T47D (cell line): ENCODE results near the gene GRM4.

ENCODE experiments used
- DNase-seq, 2 experiments: peaks; one replicate each; pipeline versions ENCODE4 v3.0.0 to v3.0.0-alpha.2; 2011 to 2012; ENCODE audit warnings: low read depth in 1 of 2, low spot score in 1 of 2
- JUND ChIP-seq: IDR thresholded peaks from 2 replicates; pipeline ENCODE4 v1.6.1; 2012; ENCODE audit warnings: low read depth
- in situ Hi-C: cut with HindIII; loops from 2 replicates; pipeline ENCODE4 v1.10.0; 2016; ENCODE audit warnings: low sequenced_read_pairs, low pct_unique_long_range_greater_than_20kb

Gene GRM4

DNA sequence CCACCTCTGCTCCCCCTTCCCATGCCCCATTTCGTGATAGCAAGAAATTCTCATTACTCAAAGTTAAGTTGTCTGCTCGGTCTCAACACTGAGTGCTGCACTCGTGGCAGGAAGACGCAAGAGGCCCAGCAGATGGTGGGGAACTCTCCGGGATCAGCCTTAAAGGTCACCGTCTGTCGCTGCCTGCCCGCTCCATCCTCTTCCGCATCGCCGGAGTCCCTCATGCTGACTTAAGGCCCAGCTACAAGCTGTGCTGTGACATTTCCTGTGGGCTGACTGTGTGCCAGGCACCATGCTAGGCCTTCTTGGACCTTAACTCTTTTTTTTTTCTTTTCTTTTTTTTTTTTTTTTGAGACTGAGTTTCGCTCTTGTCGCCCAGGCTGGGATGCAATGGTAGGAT lies 17.8 kb downstream of the GRM4 start:
- TF ChIP-seq JUND = no peak
- DNase-seq = no peak

DNA sequence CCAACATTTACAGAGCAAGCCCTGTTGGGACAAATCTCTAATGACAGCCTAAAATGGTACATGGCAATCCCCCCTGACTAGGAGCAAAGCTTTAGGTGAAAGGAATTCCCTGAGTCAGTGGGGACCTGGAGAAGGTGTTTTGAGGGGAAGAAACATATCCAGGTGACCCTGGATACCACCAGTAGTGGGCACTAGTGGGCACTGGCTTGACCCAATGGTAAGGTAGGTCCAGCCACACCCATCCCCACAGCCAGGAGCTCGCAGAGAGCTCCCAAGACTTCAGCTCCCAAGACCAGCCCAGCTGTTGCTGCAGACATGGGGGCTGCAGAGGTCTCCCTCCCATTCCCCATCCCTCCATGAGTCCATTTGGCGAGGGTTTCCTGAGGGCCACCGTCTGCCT lies 19.5 kb downstream of the GRM4 start:
- no peak for TF ChIP-seq JUND
- in situ Hi-C loops = no loop called here

More for the DNA sequence above, 17.8 kb downstream of the GRM4 start:
- in situ Hi-C loops = no loop called here

DNA sequence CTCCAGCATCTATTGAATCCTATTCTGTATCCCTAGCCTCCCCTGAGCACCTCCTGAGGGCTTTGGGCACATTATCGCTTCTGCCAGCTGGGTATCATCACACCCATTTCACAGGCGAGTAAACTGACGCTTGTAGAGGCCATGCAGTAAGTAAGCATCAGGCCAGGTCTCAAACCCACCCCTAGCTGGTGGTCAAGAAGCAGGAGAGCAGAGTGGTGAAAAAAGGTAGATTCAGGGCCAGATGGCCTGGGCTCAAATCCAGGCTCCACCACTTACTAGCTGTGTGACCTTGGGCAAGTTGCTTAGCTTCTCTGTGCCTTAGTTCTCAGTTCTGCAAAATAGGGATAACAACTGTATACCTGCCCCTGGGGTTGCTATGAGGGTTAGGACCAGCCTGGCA lies 19.9 kb downstream of the GRM4 start:
- TF ChIP-seq JUND = no peak
- DNase-seq = no peak
- in situ Hi-C loops = no loop called here

More for the DNA sequence above, 19.5 kb downstream of the GRM4 start:
- no peak for DNase-seq

DNA sequence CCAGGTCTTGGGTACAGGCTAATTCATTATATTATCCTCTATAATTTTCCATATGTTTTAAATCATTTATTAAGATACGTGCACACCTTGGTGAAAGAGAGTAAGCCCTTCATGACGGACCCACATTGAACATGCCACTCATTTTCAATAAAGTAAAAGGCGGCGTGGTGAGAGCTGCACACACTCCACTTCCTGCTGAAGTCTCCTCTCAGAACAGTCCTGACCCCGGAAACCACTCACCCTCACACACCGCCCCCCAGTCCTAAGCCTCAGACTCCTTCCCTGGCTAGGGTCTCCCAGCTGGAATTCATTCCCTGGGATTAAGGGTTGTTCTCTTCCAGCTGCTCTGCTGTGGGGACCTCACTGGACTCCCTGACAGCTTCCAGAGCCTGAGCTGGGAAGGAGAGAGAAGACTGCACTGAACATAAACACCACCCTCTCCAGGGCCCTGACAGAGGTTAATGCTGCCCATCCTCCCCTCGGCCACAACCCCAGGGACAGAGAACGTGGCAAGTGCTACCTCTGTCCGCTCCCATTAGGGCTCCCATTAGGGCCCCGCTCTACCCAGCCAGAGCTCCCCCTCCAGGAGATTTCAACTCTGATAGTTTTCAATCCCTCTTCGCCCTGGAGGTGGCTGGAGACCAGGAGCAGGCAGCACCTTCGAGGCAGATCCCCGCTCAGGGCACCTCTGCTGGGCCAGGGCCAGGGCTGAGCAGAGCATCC lies 24.8 kb downstream of the GRM4 start:
- in situ Hi-C loops = no loop called here
- no peak for DNase-seq
- TF ChIP-seq JUND = no peak

DNA sequence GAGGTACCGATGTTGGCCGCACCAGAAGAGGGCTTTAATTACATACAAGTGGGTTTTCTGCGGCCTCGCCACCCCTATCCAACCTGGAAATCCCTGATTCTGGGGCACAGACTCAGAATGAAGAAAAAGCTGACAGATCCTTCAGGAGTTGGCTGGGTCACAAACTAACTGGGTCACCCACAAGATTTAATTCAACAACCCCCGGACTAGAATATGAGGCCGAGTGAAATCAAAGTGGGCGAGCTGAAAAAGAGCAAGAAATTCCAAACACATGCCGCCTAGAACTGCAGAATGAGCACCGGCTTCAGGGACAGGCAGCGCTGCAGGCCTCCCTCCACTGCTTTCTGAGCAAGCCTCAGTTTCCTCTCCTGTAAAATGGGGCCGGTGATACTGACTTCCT lies 30.0 kb downstream of the GRM4 start:
- no peak for DNase-seq
- in situ Hi-C loops = no loop called here
- TF ChIP-seq JUND = no peak

DNA sequence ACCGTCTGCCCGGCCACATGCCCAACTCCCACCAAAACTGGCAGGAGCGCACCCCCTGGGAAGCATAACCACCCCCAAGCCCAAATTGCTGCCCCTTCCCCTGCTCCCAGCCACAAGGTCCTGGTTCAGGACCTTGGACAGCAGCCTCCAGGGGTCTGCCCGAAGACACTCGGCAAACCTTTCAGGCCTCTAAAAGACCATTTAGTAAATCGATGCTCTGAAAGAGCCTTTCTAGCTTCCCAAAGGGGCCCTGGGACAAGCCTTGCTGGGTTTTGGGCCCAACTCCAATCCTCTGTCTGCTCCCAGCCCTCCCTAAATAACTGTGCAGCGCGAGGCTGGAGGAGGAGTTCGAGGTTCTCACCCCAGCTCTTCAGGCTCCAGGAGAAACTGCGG lies 30.5 kb downstream of the GRM4 start:
- no peak for TF ChIP-seq JUND
- in situ Hi-C loops = no loop called here
- DNase-seq = peak; percentile 51 to 53

DNA sequence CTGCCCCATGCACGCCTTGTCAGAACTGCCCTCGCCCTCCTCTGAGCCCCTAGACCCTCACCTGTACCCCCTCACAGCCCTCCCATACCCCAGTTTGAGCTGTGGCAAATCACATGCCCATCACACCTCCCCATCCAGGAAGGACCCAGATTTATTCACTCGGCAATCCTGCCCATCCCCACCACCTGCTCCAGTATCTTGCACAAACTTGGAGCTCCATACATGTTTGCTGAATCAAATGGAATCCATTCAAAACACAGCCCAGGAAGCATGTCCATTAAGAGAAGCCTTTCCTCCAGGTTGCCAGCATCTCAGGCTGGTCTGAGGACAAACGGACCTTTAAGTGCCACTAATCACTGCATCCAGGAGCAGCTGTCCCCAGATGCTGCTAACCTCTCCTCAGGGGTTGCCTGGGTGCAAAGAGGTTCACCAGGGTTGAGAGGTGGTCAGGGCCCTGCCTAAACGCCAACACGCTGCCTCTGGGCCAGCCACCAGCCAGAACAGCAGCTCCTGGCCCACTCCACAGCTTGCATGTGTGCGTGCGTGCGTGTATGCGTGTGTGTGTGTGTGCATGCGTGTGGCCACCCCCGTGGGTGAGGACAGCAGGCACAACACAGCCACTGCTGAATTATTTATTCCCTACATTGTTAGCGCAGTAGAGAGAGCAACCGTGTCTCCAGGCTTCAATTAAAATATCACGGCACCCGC lies 31.0 kb downstream of the GRM4 start:
- no peak for DNase-seq
- in situ Hi-C loops = no loop called here
- no peak for TF ChIP-seq JUND

DNA sequence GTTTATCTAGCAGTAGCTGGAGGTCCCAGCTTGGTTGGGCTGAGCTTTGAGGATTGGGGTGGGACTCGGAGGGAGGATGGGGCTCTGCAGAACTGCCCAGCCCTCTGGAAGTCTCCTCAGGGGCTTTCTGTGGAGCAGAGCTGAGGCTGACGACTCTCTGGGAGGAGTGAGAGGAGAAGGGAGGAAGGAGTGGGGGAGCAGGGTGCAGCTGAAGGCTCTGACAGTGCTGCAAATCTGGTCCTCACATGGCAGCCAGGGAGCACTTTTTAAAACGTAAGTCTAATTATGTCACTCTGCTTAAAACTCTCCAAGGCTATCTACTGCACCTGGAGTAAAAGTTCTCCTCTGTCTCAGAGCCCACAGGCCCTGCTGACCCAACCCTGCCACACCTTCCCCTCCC lies 32.4 kb downstream of the GRM4 start:
- no peak for DNase-seq

DNA sequence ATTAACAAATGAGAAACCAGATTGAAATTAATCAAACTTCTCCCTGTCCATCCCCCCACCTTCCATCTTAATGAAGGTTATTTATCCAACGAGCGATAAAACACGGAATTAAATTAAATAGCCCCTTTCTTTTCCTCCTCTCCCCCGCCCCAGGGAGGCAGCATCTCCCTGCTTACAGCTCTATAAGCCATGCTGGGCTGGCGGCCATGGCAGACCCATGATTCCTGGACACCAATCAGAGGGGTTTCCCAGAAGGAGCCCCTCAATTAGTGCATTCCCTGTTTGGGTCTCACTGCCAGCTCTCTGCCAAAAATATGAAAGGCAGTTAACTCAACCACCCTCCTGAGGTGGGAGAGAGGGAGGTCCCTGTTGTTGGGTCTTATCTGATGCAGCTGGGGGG lies 33.8 kb downstream of the GRM4 start:
- in situ Hi-C loops = no loop called here
- TF ChIP-seq JUND = no peak
- DNase-seq = no peak

More for the DNA sequence above, 32.4 kb downstream of the GRM4 start:
- no peak for TF ChIP-seq JUND
- in situ Hi-C loops = no loop called here

DNA sequence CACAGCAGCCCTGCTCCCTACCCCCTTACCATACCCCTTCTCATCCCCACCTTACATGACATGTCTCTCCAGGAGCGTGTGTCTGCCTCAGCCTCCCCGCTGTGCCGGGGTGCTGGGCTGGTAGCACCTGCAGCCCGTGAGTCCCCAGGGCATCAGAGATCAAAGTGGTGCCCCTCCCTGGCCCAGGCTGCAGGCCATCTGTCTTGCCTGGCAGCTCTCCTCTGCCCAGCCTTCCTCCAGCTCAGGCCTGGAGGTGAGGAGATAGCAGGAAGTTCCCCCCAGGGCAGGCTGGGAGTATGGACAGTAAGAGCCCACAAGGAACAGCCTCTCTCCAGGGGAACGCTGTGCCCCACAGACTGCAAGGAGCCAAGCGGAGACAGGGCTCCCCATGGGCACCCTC lies 35.3 kb downstream of the GRM4 start:
- in situ Hi-C loops = no loop called here
- TF ChIP-seq JUND = no peak
- no peak for DNase-seq

DNA sequence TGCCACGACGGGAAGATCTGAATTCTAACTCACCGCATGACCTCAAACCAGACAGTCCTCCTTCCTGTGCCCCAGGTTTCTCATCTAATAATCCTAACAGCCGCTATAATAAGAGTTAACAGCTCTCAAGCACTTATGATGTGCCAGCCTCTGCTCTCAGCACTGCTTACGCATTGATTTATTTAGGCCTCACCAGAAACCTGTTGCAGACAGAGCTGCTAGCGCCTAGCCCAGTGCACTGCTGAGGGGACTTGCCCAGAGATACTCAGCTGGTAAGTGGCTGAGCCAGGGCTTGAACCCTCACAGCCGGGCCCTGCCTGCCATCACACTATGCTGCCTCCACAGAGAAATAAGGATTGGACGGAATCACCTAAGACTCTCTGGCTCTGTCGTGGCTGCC lies 37.7 kb downstream of the GRM4 start:
- in situ Hi-C loops = no loop called here
- TF ChIP-seq JUND = no peak
- DNase-seq = no peak

DNA sequence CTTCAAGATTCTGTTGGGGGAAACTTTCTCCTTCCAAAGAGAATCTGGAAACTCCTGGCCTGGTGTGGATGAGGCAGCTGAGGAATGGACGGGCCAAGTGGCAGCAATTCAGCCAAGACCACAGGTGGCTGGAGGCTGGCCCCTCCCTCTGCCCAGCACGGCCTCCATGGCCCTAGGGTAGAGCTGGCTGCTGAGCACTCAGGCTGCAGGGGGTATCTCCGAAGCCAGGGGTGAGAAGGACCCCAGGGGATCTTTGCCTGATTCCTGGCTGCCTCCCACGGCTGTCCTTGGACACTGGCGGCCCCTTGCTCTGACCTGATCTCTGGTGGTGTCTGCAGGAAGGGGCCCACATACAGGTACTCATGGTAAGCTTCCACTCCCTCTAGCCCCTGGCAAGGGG lies 39.0 kb downstream of the GRM4 start:
- DNase-seq = no peak
- in situ Hi-C loops = no loop called here
- no peak for TF ChIP-seq JUND

DNA sequence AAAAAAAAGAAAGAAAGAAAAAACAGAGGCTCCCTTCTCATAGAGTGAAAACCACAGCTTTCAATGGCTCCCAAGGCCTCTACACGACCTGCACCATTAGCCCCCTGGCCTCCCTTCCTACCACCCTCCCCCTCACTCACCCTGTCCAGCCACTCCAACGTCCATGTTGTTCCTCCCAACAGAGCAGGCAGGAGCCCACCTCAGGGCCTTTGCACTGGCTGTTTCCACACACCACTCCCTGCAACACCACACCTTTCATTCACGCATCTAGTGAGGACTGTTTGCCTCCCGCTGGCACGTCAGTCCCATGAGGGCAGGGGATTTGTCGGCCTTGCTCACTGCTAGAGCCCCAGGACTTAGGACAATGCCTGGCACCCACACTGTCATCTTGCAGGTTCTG lies 39.5 kb downstream of the GRM4 start:
- DNase-seq = no peak
- in situ Hi-C loops = no loop called here
- TF ChIP-seq JUND = no peak

DNA sequence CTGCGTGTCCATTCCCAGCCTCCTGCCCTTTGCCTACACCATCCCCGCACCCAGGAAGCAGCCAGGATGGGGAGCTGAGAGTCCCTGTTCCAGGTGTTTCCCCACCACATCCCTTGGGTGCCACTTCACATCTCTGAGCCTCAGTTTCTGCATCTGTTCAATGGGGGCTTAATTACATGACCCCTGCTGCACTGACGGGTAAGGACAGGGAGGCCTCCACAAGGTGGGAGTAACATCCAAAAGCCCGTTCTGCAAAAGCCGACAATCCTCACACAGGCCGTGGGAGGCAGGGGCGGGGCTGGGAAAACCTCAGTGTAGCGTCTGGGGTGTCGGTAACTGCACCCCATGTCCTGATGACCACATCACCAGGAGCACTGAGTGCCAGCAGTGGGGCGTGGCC lies 41.3 kb downstream of the GRM4 start:
- no peak for TF ChIP-seq JUND
- DNase-seq = no peak
- in situ Hi-C loops = no loop called here
